ENCODE data around the gene SDF4.
"Not testable (repeated sequence)": the region's sequence is repeated elsewhere in the genome, so short reads cannot be mapped to it uniquely, and the experiment has no call there.

SDF4 gene

DNA sequence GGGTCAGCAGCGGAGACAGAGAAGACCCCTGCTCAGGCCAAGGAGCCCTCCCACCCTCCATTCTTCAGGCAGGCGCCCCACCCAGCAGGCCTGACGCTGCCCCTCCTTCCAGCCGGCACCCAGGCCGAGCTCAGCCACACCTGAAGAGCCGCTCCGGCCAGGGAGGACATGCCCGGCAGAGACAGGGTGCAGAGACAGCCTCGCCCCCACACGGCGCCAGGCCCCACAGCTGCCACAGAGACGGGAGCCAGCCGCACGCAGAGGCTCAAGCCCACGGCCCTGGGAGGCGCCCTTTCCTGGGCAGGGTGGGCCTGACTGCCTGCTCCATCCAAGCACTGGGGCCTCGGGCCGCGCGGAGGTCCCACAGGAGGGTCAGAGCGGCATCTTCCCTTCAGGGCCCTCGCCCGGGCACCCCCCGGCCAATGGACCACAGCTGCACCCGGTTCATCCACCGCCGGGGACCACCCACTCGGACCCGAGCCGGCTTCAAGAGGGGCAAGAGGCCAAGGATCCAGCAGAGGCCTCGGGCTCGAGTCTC lies 52.9 kb downstream of the SDF4 start:
- no peaks in the 10 kb centered on the region for H3K36me3 ChIP-seq (ENCODE audit: insufficient read depth)
- no peaks in the 10 kb centered on the region for H4K20me1 ChIP-seq (ENCODE audit: insufficient read depth)
- no peak overlapping the region for H3K27ac ChIP-seq
- H3K4me1 ChIP-seq (ENCODE audit: low read depth, poor library complexity, severe bottlenecking) = no peaks in the 10 kb centered on the region
- no peak overlapping the region for H3K9ac ChIP-seq
- H3K4me2 ChIP-seq = no peak overlapping the region
- TF ChIP-seq, protein P1, sequence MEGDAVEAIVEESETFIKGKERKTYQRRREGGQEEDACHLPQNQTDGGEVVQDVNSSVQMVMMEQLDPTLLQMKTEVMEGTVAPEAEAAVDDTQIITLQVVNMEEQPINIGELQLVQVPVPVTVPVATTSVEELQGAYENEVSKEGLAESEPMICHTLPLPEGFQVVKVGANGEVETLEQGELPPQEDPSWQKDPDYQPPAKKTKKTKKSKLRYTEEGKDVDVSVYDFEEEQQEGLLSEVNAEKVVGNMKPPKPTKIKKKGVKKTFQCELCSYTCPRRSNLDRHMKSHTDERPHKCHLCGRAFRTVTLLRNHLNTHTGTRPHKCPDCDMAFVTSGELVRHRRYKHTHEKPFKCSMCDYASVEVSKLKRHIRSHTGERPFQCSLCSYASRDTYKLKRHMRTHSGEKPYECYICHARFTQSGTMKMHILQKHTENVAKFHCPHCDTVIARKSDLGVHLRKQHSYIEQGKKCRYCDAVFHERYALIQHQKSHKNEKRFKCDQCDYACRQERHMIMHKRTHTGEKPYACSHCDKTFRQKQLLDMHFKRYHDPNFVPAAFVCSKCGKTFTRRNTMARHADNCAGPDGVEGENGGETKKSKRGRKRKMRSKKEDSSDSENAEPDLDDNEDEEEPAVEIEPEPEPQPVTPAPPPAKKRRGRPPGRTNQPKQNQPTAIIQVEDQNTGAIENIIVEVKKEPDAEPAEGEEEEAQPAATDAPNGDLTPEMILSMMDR (conservative IDR thresholded peaks at IDR 0.05; ENCODE audit: low read depth, low read length) = no peak
- no peaks in the 10 kb centered on the region for H3K79me2 ChIP-seq (ENCODE audit: insufficient read depth, low read depth)
- H2AFZ ChIP-seq (ENCODE audit: low read depth) = no peak overlapping the region
- H3K27me3 ChIP-seq (ENCODE audit: insufficient read depth, low read depth) = peaks cover 94% of the 10 kb centered on the region
- H3K4me3 ChIP-seq (IDR thresholded peaks at IDR 0.05; ENCODE audit: insufficient read depth, low read depth, low read length) = no peak overlapping the region

DNA sequence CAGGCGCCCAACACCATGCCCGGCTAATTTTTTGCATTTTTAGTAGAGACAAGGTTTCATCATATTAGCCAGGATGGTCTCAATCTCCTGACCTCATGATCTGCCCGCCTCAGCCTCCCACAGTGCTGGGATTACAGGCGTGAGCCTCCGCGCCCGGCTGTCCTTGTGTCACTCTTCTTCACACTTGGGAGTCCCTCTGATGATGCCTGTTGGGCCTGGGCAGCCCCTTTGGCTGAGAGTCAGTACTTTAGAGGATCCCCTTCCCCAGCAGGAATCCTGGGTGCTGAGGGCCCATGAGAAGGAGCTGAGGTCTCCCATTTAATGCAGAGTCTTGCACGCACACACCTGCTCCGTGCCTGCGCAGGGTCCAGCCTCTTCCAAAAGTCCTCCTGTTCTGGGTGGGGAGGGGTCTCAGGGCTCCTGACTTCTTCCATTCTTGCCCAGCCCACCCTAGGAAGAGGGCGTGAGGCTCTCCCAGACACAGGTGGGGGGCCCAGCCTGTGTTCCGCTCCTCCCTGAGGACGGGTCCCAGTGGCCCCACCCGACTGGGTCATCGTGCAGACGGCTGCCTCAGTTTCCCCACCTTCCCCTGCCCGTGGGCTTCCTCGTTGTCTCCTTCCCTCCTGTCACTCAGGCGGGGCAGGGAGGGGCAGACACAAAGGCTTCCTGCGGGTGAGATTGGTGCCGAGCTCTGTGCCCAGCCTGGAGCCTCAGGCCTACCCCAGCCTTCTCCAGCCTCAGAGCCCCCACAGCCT lies 54.2 kb downstream of the SDF4 start:
- H3K36me3 ChIP-seq (ENCODE audit: insufficient read depth) = no peaks in the 10 kb centered on the region
- H3K4me2 ChIP-seq = no peak overlapping the region
- H3K9ac ChIP-seq = no peak overlapping the region
- no peaks in the 10 kb centered on the region for H4K20me1 ChIP-seq (ENCODE audit: insufficient read depth)
- H3K79me2 ChIP-seq (ENCODE audit: insufficient read depth, low read depth) = no peaks in the 10 kb centered on the region
- TF ChIP-seq, protein P1 (conservative IDR thresholded peaks at IDR 0.05; ENCODE audit: low read depth, low read length) = no peak
- no peak overlapping the region for H3K27ac ChIP-seq
- H3K27me3 ChIP-seq (ENCODE audit: insufficient read depth, low read depth) = peaks cover 94% of the 10 kb centered on the region
- no peak overlapping the region for H2AFZ ChIP-seq (ENCODE audit: low read depth)
- H3K4me1 ChIP-seq (ENCODE audit: low read depth, poor library complexity, severe bottlenecking) = no peaks in the 10 kb centered on the region
- H3K4me3 ChIP-seq (IDR thresholded peaks at IDR 0.05; ENCODE audit: insufficient read depth, low read depth, low read length) = no peak overlapping the region

DNA sequence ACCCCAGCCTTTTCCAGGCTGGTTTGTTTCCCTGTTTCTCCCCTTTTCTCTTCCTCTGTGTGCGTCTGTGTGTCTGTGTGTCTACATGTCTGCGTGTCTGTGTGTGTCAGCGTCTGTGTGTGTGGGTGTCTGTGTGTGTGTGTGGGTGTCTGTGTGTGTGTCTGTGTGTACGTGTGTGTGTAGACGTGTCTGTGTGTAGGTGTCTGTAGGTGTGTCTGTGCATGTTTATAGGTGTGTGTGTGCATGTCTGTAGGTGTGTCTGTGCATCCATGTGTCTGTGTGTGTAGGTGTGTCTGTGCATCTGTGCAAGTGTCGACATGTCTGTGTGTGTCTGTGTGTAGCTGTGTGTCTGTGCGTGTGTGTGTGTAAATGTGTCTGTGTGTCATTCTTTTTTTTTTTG lies 54.9 kb downstream of the SDF4 start:
- no peak overlapping the region for H3K27ac ChIP-seq
- H3K9ac ChIP-seq = no peak overlapping the region
- H3K4me1 ChIP-seq (ENCODE audit: low read depth, poor library complexity, severe bottlenecking) = peaks cover 5% of the 10 kb centered on the region
- TF ChIP-seq, protein P1 (conservative IDR thresholded peaks at IDR 0.05; ENCODE audit: low read depth, low read length) = no peak
- peaks cover 94% of the 10 kb centered on the region for H3K27me3 ChIP-seq (ENCODE audit: insufficient read depth, low read depth)
- no peaks in the 10 kb centered on the region for H3K79me2 ChIP-seq (ENCODE audit: insufficient read depth, low read depth)
- H2AFZ ChIP-seq (ENCODE audit: low read depth) = no peak overlapping the region
- no peak overlapping the region for H3K4me2 ChIP-seq
- no peaks in the 10 kb centered on the region for H3K36me3 ChIP-seq (ENCODE audit: insufficient read depth)
- no peak overlapping the region for H3K4me3 ChIP-seq (IDR thresholded peaks at IDR 0.05; ENCODE audit: insufficient read depth, low read depth, low read length)
- H4K20me1 ChIP-seq (ENCODE audit: insufficient read depth) = no peaks in the 10 kb centered on the region

DNA sequence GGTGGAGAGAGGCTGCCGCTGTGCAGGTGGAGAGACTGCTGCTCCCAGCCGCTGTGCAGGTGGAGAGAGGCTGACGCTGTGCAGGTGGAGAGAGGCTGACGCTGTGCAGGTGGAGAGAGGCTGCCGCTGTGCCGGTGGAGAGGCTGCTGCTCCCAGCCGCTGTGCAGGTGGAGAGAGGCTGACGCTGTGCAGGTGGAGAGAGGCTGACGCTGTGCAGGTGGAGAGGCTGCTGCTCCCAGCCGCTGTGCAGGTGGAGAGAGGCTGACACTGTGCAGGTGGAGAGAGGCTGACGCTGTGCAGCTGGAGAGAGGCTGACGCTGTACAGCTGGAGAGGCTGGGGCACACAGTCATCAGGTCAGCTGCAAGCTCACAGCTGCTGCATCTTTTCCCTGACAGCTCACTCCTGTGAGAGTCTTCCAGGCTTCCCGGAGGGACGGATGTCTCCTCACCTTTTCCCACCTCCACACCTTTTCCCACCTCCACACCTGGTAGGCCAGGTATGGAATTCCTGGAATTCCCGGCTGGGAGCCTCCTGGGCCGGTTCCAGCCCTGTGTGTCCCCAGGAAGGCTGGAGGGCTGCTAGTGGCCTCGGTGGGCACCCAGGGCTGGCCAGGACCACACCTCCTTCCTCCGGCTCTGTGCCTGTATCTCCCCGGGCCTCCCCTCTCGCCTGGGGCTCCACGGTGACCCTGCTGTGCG lies 55.6 kb downstream of the SDF4 start:
- H2AFZ ChIP-seq (ENCODE audit: low read depth); H3K36me3 ChIP-seq (ENCODE audit: insufficient read depth); H3K9ac ChIP-seq; H3K4me3 ChIP-seq (IDR thresholded peaks at IDR 0.05; ENCODE audit: insufficient read depth, low read depth, low read length); H3K79me2 ChIP-seq (ENCODE audit: insufficient read depth, low read depth); H4K20me1 ChIP-seq (ENCODE audit: insufficient read depth); H3K4me2 ChIP-seq; H3K27ac ChIP-seq: not testable (repeated sequence)
- H3K27me3 ChIP-seq (ENCODE audit: insufficient read depth, low read depth) = peaks cover 94% of the 10 kb centered on the region
- peaks cover 11% of the 10 kb centered on the region for H3K4me1 ChIP-seq (ENCODE audit: low read depth, poor library complexity, severe bottlenecking)
